Neural cell (in vitro differentiated cells): ENCODE data around the gene CRTAC1.

Experiments
- CTCF ChIP-seq: fragments of 450-650 bp; IDR thresholded peaks from 2 replicates; pipeline ENCODE4 v1.5.1; 2014; ENCODE audit warnings: antibody characterized with exemption, mild to moderate bottlenecking, moderate library complexity; ENCODE audit not compliant: poor library complexity, severe bottlenecking
- EP300 ChIP-seq: fragments of 450-650 bp; conservative IDR thresholded peaks from 2 replicates; pipeline ENCODE4 v1.6.1; 2014; ENCODE audit warnings: antibody characterized with exemption, mild to moderate bottlenecking, moderate library complexity; ENCODE audit not compliant: poor library complexity, severe bottlenecking
- EZH2 ChIP-seq: fragments of 200-600, 300-800 bp; shearing (Covaris generic), sonication (generic); IDR thresholded peaks from 2 replicates; pipeline ENCODE4 v1.6.1; 2014; ENCODE audit warnings: antibody characterized with exemption, low read length, borderline replicate concordance, mild to moderate bottlenecking; ENCODE audit not compliant: insufficient read depth, poor library complexity, severe bottlenecking
- MXI1 ChIP-seq: fragments of 450-650 bp; conservative IDR thresholded peaks from 2 replicates; pipeline ENCODE4 v1.6.1; 2014; ENCODE audit warnings: antibody characterized with exemption, mild to moderate bottlenecking; ENCODE audit not compliant: poor library complexity, severe bottlenecking
- POLR2AphosphoS5 ChIP-seq: IDR thresholded peaks from 2 replicates; pipeline ENCODE4 v1.6.1; 2012
- RAD21 ChIP-seq: fragments of 450-650 bp; conservative IDR thresholded peaks from 2 replicates; pipeline ENCODE4 v1.6.1; 2014; ENCODE audit warnings: antibody characterized with exemption, mild to moderate bottlenecking, moderate library complexity
- SMC3 ChIP-seq: fragments of 450-650 bp; conservative IDR thresholded peaks from 2 replicates; pipeline ENCODE4 v1.6.1; 2014; ENCODE audit warnings: antibody characterized with exemption, mild to moderate bottlenecking, moderate library complexity; ENCODE audit not compliant: poor library complexity
- TAF1 ChIP-seq: IDR thresholded peaks from 2 replicates; pipeline ENCODE4 v1.6.1; 2012; ENCODE audit warnings: low read depth
- TF ChIP-seq, protein P1 (sequence below): IDR thresholded peaks from 2 replicates; pipeline ENCODE4 v1.6.1; 2012; ENCODE audit warnings: borderline replicate concordance

- no peak for TF ChIP-seq CTCF
- no peak for TF ChIP-seq EZH2
- TF ChIP-seq EP300 = no peak
- TF ChIP-seq, protein P1, sequence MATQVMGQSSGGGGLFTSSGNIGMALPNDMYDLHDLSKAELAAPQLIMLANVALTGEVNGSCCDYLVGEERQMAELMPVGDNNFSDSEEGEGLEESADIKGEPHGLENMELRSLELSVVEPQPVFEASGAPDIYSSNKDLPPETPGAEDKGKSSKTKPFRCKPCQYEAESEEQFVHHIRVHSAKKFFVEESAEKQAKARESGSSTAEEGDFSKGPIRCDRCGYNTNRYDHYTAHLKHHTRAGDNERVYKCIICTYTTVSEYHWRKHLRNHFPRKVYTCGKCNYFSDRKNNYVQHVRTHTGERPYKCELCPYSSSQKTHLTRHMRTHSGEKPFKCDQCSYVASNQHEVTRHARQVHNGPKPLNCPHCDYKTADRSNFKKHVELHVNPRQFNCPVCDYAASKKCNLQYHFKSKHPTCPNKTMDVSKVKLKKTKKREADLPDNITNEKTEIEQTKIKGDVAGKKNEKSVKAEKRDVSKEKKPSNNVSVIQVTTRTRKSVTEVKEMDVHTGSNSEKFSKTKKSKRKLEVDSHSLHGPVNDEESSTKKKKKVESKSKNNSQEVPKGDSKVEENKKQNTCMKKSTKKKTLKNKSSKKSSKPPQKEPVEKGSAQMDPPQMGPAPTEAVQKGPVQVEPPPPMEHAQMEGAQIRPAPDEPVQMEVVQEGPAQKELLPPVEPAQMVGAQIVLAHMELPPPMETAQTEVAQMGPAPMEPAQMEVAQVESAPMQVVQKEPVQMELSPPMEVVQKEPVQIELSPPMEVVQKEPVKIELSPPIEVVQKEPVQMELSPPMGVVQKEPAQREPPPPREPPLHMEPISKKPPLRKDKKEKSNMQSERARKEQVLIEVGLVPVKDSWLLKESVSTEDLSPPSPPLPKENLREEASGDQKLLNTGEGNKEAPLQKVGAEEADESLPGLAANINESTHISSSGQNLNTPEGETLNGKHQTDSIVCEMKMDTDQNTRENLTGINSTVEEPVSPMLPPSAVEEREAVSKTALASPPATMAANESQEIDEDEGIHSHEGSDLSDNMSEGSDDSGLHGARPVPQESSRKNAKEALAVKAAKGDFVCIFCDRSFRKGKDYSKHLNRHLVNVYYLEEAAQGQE = no peak
- TF ChIP-seq POLR2AphosphoS5 = no peak
- TF ChIP-seq TAF1 = no peak
- no peak for TF ChIP-seq RAD21
- TF ChIP-seq MXI1 = no peak
- TF ChIP-seq SMC3 = no peak
These were observed 142.3 kb downstream of the CRTAC1 start for GRCh38 chr10:97888134-97888533.
